GM04503 (cell line): ENCODE data around the gene FAT2.

Experiments
- DNase-seq: peaks from one replicate; pipeline ENCODE4 v3.0.0-alpha.2; 2012; ENCODE audit warnings: low read depth

Gene FAT2

GRCh38 chr5:151591144-151591819, at the start of gene FAT2:
TSS of gene FAT2 (minus strand) at chr5:151591331. CDS start at chr5:151568931, 22,400 bp downstream.
- no peak for DNase-seq

- DNase-seq, result no peak
Measured at GRCh38 chr5:151638619-151639018, 47.5 kb upstream of the FAT2 start.

GRCh38 chr5:151637676-151638075, 46.5 kb upstream of the FAT2 start:
- no peak for DNase-seq

- no peak for DNase-seq
Measured at GRCh38 chr5:151633892-151634291, 42.8 kb upstream of the FAT2 start.

- DNase-seq, result no peak
Measured at GRCh38 chr5:151632941-151633340, 41.8 kb upstream of the FAT2 start.

- no peak for DNase-seq
Measured at GRCh38 chr5:151632524-151632923, 41.4 kb upstream of the FAT2 start.

GRCh38 chr5:151631941-151632340, 40.8 kb upstream of the FAT2 start:
- no peak for DNase-seq

GRCh38 chr5:151630088-151630487, 39.0 kb upstream of the FAT2 start:
- DNase-seq, result no peak

GRCh38 chr5:151628112-151628823, 37.1 kb upstream of the FAT2 start:
- DNase-seq, result peak; percentile 63

- DNase-seq, result no peak
Measured at GRCh38 chr5:151627650-151628049, 36.5 kb upstream of the FAT2 start.

GRCh38 chr5:151625285-151625684, 34.2 kb upstream of the FAT2 start:
- DNase-seq, result no peak

- no peak for DNase-seq
Measured at GRCh38 chr5:151624476-151624875, 33.3 kb upstream of the FAT2 start.

- DNase-seq, result no peak
Measured at GRCh38 chr5:151622367-151623088, 31.4 kb upstream of the FAT2 start.

- DNase-seq, result no peak
Measured at GRCh38 chr5:151620461-151620840, 29.3 kb upstream of the FAT2 start.

- DNase-seq, result no peak
Measured at GRCh38 chr5:151619812-151620460, 28.8 kb upstream of the FAT2 start.

- DNase-seq, result no peak
Measured at GRCh38 chr5:151618907-151619306, 27.8 kb upstream of the FAT2 start.

GRCh38 chr5:151617841-151618710, 26.9 kb upstream of the FAT2 start:
- no peak for DNase-seq

GRCh38 chr5:151617383-151617840, 26.3 kb upstream of the FAT2 start:
- DNase-seq, result no peak

- DNase-seq, result no peak
Measured at GRCh38 chr5:151615431-151615830, 24.3 kb upstream of the FAT2 start.

GRCh38 chr5:151614565-151614964, 23.4 kb upstream of the FAT2 start:
- DNase-seq, result no peak

GRCh38 chr5:151612689-151613427, 21.7 kb upstream of the FAT2 start:
- DNase-seq, result no peak
